HepG2 (cell line): ENCODE results near the gene TMTC1. TPM values are rescaled to one million over a fixed set of nuclear protein-coding genes. Genes with fewer than 3 reads are reported as not detected.

Source experiments
- ATAC-seq: fragments of 200-7000 bp; cut with Tn5 transposase; 3 replicates; pipeline ENCODE4 v1.9.1; 2020; ENCODE audit warnings: mild to moderate bottlenecking, moderate library complexity
- BruUV-seq: library from RNA; stranded (reverse); fragments of 400-500 nt; replicated peaks from 2 replicates; lab custom pipeline; 2021; lab: Mats Ljungman, UMichigan
- CTCF ChIA-PET: fragments of 300-600 bp; formaldehyde crosslinking; extraction: SDS; loops from one replicate; lab custom pipeline; 2021; ENCODE audit warnings: low total read pairs, inconsistent platforms, low intra/inter-chr PET ratio; lab: Yijun Ruan, JAX
- POLR2A ChIA-PET: fragments of 350-600 bp; sonication (Branson Sonifier 250); formaldehyde crosslinking; loops from one replicate; lab custom pipeline; 2020; ENCODE audit warnings: antibody characterized with exemption, inconsistent platforms; lab: Yijun Ruan, JAX
- DNase-seq: peaks from one replicate; pipeline ENCODE4 v3.0.0-alpha.2; 2015; ENCODE audit warnings: low spot score
- FAIRE-seq: peaks from 3 replicates; lab custom pipeline; 2011; peaks lifted over from hg19 to GRCh38; lab: Jason Lieb, UNC
- H2AFZ ChIP-seq: one replicate; pipeline ENCODE4 v1.6.1; 2011; ENCODE audit warnings: low read length, inconsistent platforms
- H3K27ac ChIP-seq: fragments of 300-600 bp; 3 replicates; pipeline ENCODE4 v1.8.0; 2011; ENCODE audit warnings: mixed run types, mild to moderate bottlenecking, mixed read lengths, low read length, inconsistent platforms; ENCODE audit not compliant: insufficient read depth; ENCODE audit errors: extremely low read length
- H3K27me3 ChIP-seq, 2 experiments: fragments of 200-600 bp in 1 of 2; 2 replicates in 1 of 2; 3 replicates in 1 of 2; pipeline versions ENCODE4 v1.6.0 to v1.8.0; 2011; ENCODE audit warnings: low read length in 2 of 2, mild to moderate bottlenecking in 2 of 2, moderate library complexity in 2 of 2, inconsistent platforms in 1 of 2; ENCODE audit not compliant: insufficient read depth in 2 of 2, control insufficient read depth in 1 of 2
- H3K36me3 ChIP-seq, 2 experiments: fragments of 200-600 bp in 1 of 2; replicated peaks in 1 of 2; 2 replicates in 1 of 2; 3 replicates in 1 of 2; pipeline versions ENCODE4 v1.5.1 to v1.8.0; 2011; ENCODE audit warnings: low read length in 2 of 2, inconsistent platforms in 1 of 2; ENCODE audit not compliant: insufficient read depth in 2 of 2, control insufficient read depth in 1 of 2
- H3K4me1 ChIP-seq: 2 replicates; pipeline ENCODE4 v1.5.1; 2012; ENCODE audit warnings: low read length, inconsistent platforms; ENCODE audit not compliant: insufficient read depth
- H3K4me2 ChIP-seq: 2 replicates; pipeline ENCODE4 v1.6.0; 2011; ENCODE audit warnings: low read depth, low read length, inconsistent platforms
- H3K4me3 ChIP-seq, 3 experiments: fragments of 200-600 bp in 1 of 3; sonication (generic), shearing (Covaris generic) in 1 of 3; replicated peaks in 1 of 3; 2 replicates each; pipeline ENCODE4 v1.5.1; 2011 to 2016; ENCODE audit warnings: low read length in 3 of 3, inconsistent platforms in 2 of 3, low read depth in 2 of 3, mild to moderate bottlenecking in 2 of 3, control low read depth in 1 of 3, mixed read lengths in 1 of 3; ENCODE audit not compliant: insufficient read depth in 1 of 3
- H3K79me2 ChIP-seq: one replicate; pipeline ENCODE4 v1.6.1; 2011; ENCODE audit warnings: low read length, inconsistent platforms; ENCODE audit not compliant: insufficient read depth
- H3K9ac ChIP-seq: 2 replicates; pipeline ENCODE4 v1.6.0; 2011; ENCODE audit warnings: mild to moderate bottlenecking, low read depth, low read length, inconsistent platforms; ENCODE audit not compliant: insufficient read depth
- H3K9me3 ChIP-seq: 2 replicates; pipeline ENCODE4 v1.5.1; 2012; ENCODE audit warnings: mild to moderate bottlenecking, low read length
- H4K20me1 ChIP-seq: 2 replicates; pipeline ENCODE4 v1.6.0; 2011; ENCODE audit warnings: inconsistent platforms, mild to moderate bottlenecking, low read length, moderate library complexity; ENCODE audit not compliant: insufficient read depth
- ATM ChIP-seq: fragments of 450-650 bp; IDR thresholded peaks from 2 replicates; pipeline ENCODE4 v1.7.1; 2017; ENCODE audit warnings: mild to moderate bottlenecking, borderline replicate concordance
- CHD2 ChIP-seq: IDR thresholded peaks from 2 replicates; pipeline ENCODE4 v1.6.1; 2011; ENCODE audit warnings: low read depth, low read length, improper control_type of control experiment
- CREBL2 ChIP-seq: sonication (generic); formaldehyde crosslinking; IDR thresholded peaks from 2 replicates; pipeline ENCODE4 v1.8.1; 2023; ENCODE audit warnings: missing genetic modification reagents, mild to moderate bottlenecking, borderline replicate concordance
- DNMT3B ChIP-seq: conservative IDR thresholded peaks from 2 replicates; pipeline ENCODE4 v1.6.1; 2016; ENCODE audit warnings: missing biosample characterization, control low read depth
- EZH2 ChIP-seq: conservative IDR thresholded peaks from 2 replicates; pipeline ENCODE4 v1.6.1; 2012; ENCODE audit warnings: mild to moderate bottlenecking, low read depth, low read length, moderate library complexity
- FOXA3 ChIP-seq: IDR thresholded peaks from 2 replicates; pipeline ENCODE4 v1.6.1; 2016; ENCODE audit warnings: missing genetic modification reagents, missing compliant biosample characterization
- HNF1B ChIP-seq: sonication (generic); formaldehyde crosslinking; IDR thresholded peaks from 2 replicates; pipeline ENCODE4 v1.5.1; 2020; ENCODE audit warnings: mild to moderate bottlenecking, moderate library complexity, missing genetic modification reagents
- HOXA9 ChIP-seq: sonication (generic); formaldehyde crosslinking; IDR thresholded peaks from 2 replicates; pipeline ENCODE4 v1.8.1; 2022; ENCODE audit warnings: missing genetic modification reagents, mild to moderate bottlenecking, moderate library complexity, borderline replicate concordance
- JUNB ChIP-seq: sonication (generic); formaldehyde crosslinking; IDR thresholded peaks from 2 replicates; pipeline ENCODE4 v1.8.0; 2022; ENCODE audit warnings: missing genetic modification reagents, mild to moderate bottlenecking, borderline replicate concordance
- MEIS1 ChIP-seq: sonication (generic); formaldehyde crosslinking; IDR thresholded peaks from 2 replicates; pipeline ENCODE4 v1.9.0; 2021; ENCODE audit warnings: mild to moderate bottlenecking, missing genetic modification reagents, moderate library complexity, borderline replicate concordance
- MTA1 ChIP-seq: sonication (generic); formaldehyde crosslinking; IDR thresholded peaks from 2 replicates; pipeline ENCODE4 v1.4.0; 2020; ENCODE audit warnings: missing genetic modification reagents, mild to moderate bottlenecking, borderline replicate concordance
- SAP130 ChIP-seq: IDR thresholded peaks from 2 replicates; pipeline ENCODE4 v1.6.1; 2016; ENCODE audit warnings: low read depth
- ZNF124 ChIP-seq: sonication (generic); formaldehyde crosslinking; IDR thresholded peaks from 2 replicates; pipeline ENCODE4 v1.4.0; 2020; ENCODE audit warnings: missing genetic modification reagents
- ZNF326 ChIP-seq: sonication (generic); formaldehyde crosslinking; IDR thresholded peaks from 2 replicates; pipeline ENCODE4 v1.4.0; 2020; ENCODE audit warnings: missing genetic modification reagents, borderline replicate concordance
- ZNF33A ChIP-seq: sonication (generic); formaldehyde crosslinking; IDR thresholded peaks from 2 replicates; pipeline ENCODE4 v1.5.1; 2020; ENCODE audit warnings: missing genetic modification reagents, mild to moderate bottlenecking, moderate library complexity, borderline replicate concordance
- ZNF513 ChIP-seq: sonication (generic); formaldehyde crosslinking; conservative IDR thresholded peaks from 2 replicates; pipeline ENCODE4 v1.5.0; 2020; ENCODE audit warnings: missing genetic modification reagents
- ZNF605 ChIP-seq: sonication (generic); formaldehyde crosslinking; IDR thresholded peaks from 2 replicates; pipeline ENCODE4 v1.8.0; 2022; ENCODE audit warnings: mild to moderate bottlenecking, missing genetic modification reagents
- ZNF777 ChIP-seq: sonication (generic); formaldehyde crosslinking; IDR thresholded peaks from 2 replicates; pipeline ENCODE4 v1.4.0; 2020; ENCODE audit warnings: missing genetic modification reagents
- ZNF839 ChIP-seq: sonication (generic); formaldehyde crosslinking; IDR thresholded peaks from 2 replicates; pipeline ENCODE4 v1.4.0; 2020; ENCODE audit warnings: missing genetic modification reagents, mild to moderate bottlenecking, borderline replicate concordance
- WGBS: methylation state at CpG from one replicate; pipeline ENCODE4 v1.1.6; 2017; ENCODE audit warnings: low lambda C conversion rate; 5-methylcytosine and 5-hydroxymethylcytosine counted together
- in situ Hi-C: cut with HindIII; loops from 2 replicates; pipeline ENCODE4 v1.10.0; 2017; ENCODE audit warnings: low pct_unique_long_range_greater_than_20kb; ENCODE audit not compliant: extremely low pct_ligation_motif_present
- intact Hi-C: fragments of 100-400 bp; cut with micrococcal nuclease; formaldehyde crosslinking; loops from one replicate; pipeline ENCODE4 v1.10.0; 2022; ENCODE audit not compliant: unreplicated experiment
- polyA plus RNA-seq, 8 experiments: library from polyadenylated mRNA; depleted of rRNA in 3 of 8; stranded (reverse) in 7 of 8; unstranded in 1 of 8; fragments of >200 nt; fragmentation: Illumina TruSeq in 4 of 8; extraction: Trizol in 4 of 8; gene quantifications; 2 replicates each; pipeline versions ENCODE4 v1.2.1 to v1.2.3, GENCODE V29; 2011 to 2016; ENCODE audit warnings: low read depth in 4 of 8, missing spikeins in 1 of 8, mixed read lengths in 1 of 8; ENCODE audit not compliant: insufficient read depth in 1 of 8
- total RNA-seq, 5 experiments: library from RNA; depleted of rRNA; stranded (reverse); fragments of >200 nt; fragmentation: Illumina TruSeq; extraction: Trizol; gene quantifications; 2 replicates each; pipeline ENCODE4 v1.2.3, GENCODE V29; 2016; ENCODE audit warnings: low read depth in 1 of 5
- TF ChIP-seq, protein P1 (sequence below): sonication (generic); formaldehyde crosslinking; IDR thresholded peaks from 2 replicates; pipeline ENCODE4 v1.5.1; 2020; ENCODE audit warnings: missing genetic modification reagents, mild to moderate bottlenecking, borderline replicate concordance

TMTC1 gene
- total and polyA plus RNA-seq, 2 of the 13 experiments (the other 11 are each of a cell fraction or from before 2014, with no cell fraction given) = 0.69 to 1.8 TPM

GRCh38 chr12:29769162-29769858 is 14.4 kb downstream of the TMTC1 start (continued):
- TF ChIP-seq CREBL2 (no peak), EZH2 (no peak), ZNF777 (CRISPR knock-in tag) (no peak), DNMT3B (CRISPR knock-in tag) (no peak), ZNF326 (CRISPR knock-in tag) (no peak), JUNB (no peak)

DNA sequence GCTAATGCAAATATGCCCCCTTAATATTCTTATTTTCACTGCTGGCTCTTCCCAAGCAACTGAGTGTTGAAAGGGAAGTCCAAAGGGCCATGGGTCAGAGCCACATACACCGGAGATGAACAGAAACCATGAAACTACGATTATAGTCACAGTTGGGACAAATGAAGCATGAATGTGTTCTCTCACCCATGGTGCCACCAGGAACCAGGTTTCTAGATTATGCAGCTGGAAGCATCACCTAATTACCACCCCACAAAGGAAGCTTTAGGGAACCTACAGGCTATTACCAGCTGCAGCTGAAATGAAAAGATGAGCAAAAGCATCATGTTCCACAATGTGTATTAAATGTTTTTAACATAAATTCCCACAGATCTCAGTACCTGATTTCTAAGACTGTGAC is 15.4 kb downstream of the TMTC1 start:
- no peaks in the 10 kb centered on the region for H3K4me1 ChIP-seq
- H2AFZ ChIP-seq = no peak overlapping the region
- H4K20me1 ChIP-seq = no peaks in the 10 kb centered on the region
- H3K9ac ChIP-seq = no peak overlapping the region
- in situ Hi-C loops (no loop called here), intact Hi-C loops (no loop called here)
- DNase-seq (no peak), FAIRE-seq (no peak), ATAC-seq (no peak)
- ChIA-PET POLR2A (no interaction called here), CTCF (no interaction called here)
- no peak overlapping the region for H3K27ac ChIP-seq
- no peak overlapping the region for H3K4me2 ChIP-seq
- H3K9me3 ChIP-seq = no peaks in the 10 kb centered on the region
- WGBS = 7% methylated on average over 2 of the region's 2 CpGs
- no peaks in the 10 kb centered on the region for H3K27me3 ChIP-seq
- H3K4me3 ChIP-seq = no peak overlapping the region
- no TSS peak for BruUV-seq
- no peaks in the 10 kb centered on the region for H3K36me3 ChIP-seq
- H3K79me2 ChIP-seq = no peaks in the 10 kb centered on the region
- TF ChIP-seq HOXA9 (CRISPR knock-in tag) (no peak), ZNF124 (CRISPR knock-in tag) (no peak), FOXA3 (CRISPR knock-in tag) (no peak), ZNF33A (CRISPR knock-in tag) (no peak), MEIS1 (CRISPR knock-in tag) (no peak), ZNF513 (CRISPR knock-in tag) (no peak), SAP130 (CRISPR knock-in tag) (no peak), ZNF605 (CRISPR knock-in tag) (no peak), HNF1B (CRISPR knock-in tag) (no peak), CHD2 (no peak), ZNF839 (CRISPR knock-in tag) (no peak), ATM (no peak), MTA1 (CRISPR knock-in tag) (no peak)
- TF ChIP-seq, protein P1, sequence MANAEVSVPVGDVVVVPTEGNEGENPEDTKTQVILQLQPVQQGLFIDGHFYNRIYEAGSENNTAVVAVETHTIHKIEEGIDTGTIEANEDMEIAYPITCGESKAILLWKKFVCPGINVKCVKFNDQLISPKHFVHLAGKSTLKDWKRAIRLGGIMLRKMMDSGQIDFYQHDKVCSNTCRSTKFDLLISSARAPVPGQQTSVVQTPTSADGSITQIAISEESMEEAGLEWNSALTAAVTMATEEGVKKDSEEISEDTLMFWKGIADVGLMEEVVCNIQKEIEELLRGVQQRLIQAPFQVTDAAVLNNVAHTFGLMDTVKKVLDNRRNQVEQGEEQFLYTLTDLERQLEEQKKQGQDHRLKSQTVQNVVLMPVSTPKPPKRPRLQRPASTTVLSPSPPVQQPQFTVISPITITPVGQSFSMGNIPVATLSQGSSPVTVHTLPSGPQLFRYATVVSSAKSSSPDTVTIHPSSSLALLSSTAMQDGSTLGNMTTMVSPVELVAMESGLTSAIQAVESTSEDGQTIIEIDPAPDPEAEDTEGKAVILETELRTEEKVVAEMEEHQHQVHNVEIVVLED (CRISPR knock-in tag) = no peak
